Subcutaneous abdominal adipose tissue (tissue), 5 donors: Measurements from ENCODE around the gene ELL2.
A peak's percentile ranks its signal among the peaks of the same experiment; 100 is the strongest.

Experiments used
- H3K27ac ChIP-seq: one replicate; pipeline ENCODE4 v1.7.0; 2013; ENCODE audit warnings: low read depth, mild to moderate bottlenecking, inconsistent platforms, low read length, moderate library complexity
- H3K27me3 ChIP-seq, 5 donors: one replicate each; pipeline ENCODE4 v1.7.0; 2013; ENCODE audit warnings: low read length in 5 of 5, inconsistent platforms in 1 of 5; ENCODE audit not compliant: control insufficient read depth in 5 of 5, insufficient read depth in 4 of 5
- H3K36me3 ChIP-seq, 5 donors: one replicate each; pipeline ENCODE4 v1.7.0; 2013; ENCODE audit warnings: low read length in 5 of 5; ENCODE audit not compliant: control insufficient read depth in 5 of 5, insufficient read depth in 5 of 5
- H3K4me1 ChIP-seq, 5 donors: one replicate each; pipeline ENCODE4 v1.7.0; 2013; ENCODE audit warnings: low read length in 5 of 5, mild to moderate bottlenecking in 3 of 5, moderate library complexity in 1 of 5; ENCODE audit not compliant: control insufficient read depth in 5 of 5, insufficient read depth in 5 of 5
- H3K4me3 ChIP-seq, 5 donors: one replicate each; pipeline ENCODE4 v1.7.0; 2013; ENCODE audit warnings: low read length in 5 of 5, low read depth in 1 of 5
- H3K9ac ChIP-seq, 5 donors: one replicate each; pipeline ENCODE4 v1.7.0; 2013; ENCODE audit warnings: low read length in 5 of 5, mild to moderate bottlenecking in 4 of 5, moderate library complexity in 3 of 5
- H3K9me3 ChIP-seq, 5 donors: one replicate each; pipeline ENCODE4 v1.7.0; 2013; ENCODE audit warnings: low read length in 5 of 5; ENCODE audit not compliant: control insufficient read depth in 5 of 5
- donor health status: healthy.
- donor health status: healthy.
- donor health status: healthy.
- donor health status: healthy.
- donor health status: healthy.

The ELL2 gene

GRCh38 chr5:95866435-95867040 is 95.1 kb downstream of the ELL2 start:
- Histone ChIP-seq H3K27ac (peak overlapping the region; percentile 18), H3K4me3 (no peak overlapping the region), H3K4me1 (peaks cover 7 to 34% (median 28%) of the 10 kb centered on the region in 5 donors), H3K9me3 (no peaks in the 10 kb centered on the region), H3K9ac (no peak overlapping the region), H3K27me3 (no peaks in the 10 kb centered on the region), H3K36me3 (no peaks in the 10 kb centered on the region)

DNA sequence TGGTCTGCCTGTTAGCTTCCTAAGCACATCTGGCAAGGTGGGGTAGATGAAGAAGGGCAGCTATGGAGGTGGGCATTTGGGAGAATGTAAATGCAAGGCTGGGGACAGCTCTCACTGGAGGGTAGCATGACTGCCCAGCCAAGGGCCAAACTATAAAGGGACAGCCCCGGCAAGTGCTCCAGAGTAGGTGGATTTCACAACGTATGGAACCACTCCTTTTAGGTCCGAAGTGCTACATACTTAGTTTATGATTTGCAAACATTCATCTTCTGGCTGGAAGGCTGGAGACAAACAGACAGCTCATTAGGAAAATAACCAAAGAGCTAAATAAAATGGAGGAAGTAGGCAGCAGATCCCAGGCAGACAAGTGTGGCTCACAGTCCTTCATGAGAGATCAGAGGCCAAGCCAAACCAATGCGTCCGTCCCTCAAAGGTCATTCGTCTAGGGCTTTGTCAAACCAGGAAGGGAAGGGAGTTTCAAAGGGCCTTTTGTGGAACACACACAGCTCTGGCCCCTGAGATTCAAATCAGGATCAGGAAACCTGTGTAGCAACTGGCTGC is 96.6 kb downstream of the ELL2 start:
- no peaks in the 10 kb centered on the region for H3K9me3 ChIP-seq
- H3K36me3 ChIP-seq, result no peaks in the 10 kb centered on the region
- no peaks in the 10 kb centered on the region for H3K27me3 ChIP-seq
- peaks cover 13 to 41% (median 35%) of the 10 kb centered on the region in 5 donors for H3K4me1 ChIP-seq
- no peak overlapping the region for H3K4me3 ChIP-seq
- H3K27ac ChIP-seq, result no peak overlapping the region
- H3K9ac ChIP-seq, result no peak overlapping the region

DNA sequence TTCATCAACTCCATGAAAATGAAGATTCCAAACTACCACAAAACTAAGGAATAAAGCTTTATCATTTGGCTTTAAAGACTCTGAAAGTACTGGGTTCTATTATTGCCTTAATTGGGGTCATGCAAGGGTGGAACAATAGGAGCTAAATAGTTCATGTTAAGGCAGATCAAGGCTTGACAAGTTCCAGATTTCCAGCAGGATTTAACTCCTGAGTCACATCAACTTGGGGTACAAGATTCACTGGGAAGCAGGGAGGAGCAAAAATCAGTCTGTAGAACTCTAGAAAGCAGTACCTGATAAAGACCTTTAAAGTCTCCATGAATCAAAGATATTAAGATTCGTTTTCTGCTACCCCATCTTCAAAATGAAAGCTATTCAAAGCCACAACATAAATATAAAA is 97.2 kb downstream of the ELL2 start:
- H3K4me3 ChIP-seq, result no peak overlapping the region
- no peaks in the 10 kb centered on the region for H3K9me3 ChIP-seq

GRCh38 chr5:95863383-95863757 is 98.3 kb downstream of the ELL2 start:
- H3K9ac ChIP-seq, result peak overlapping the region in 4 of 5 donors; percentile 9 to 84 (median 62)
- no peaks in the 10 kb centered on the region for H3K9me3 ChIP-seq
- H3K36me3 ChIP-seq, result no peaks in the 10 kb centered on the region
- no peaks in the 10 kb centered on the region for H3K27me3 ChIP-seq
- H3K4me1 ChIP-seq, result peaks cover 23 to 57% (median 48%) of the 10 kb centered on the region in 5 donors
- peak overlapping the region; percentile 96 for H3K27ac ChIP-seq
- H3K4me3 ChIP-seq, result peak overlapping the region in 3 of 5 donors; percentile 3 to 50 (median 29)

More for the DNA sequence above, 97.2 kb downstream of the ELL2 start:
- H3K27ac ChIP-seq, result no peak overlapping the region
- H3K4me1 ChIP-seq, result peaks cover 13 to 47% (median 41%) of the 10 kb centered on the region in 5 donors
- no peaks in the 10 kb centered on the region for H3K27me3 ChIP-seq
- H3K9ac ChIP-seq, result no peak overlapping the region
- H3K36me3 ChIP-seq, result no peaks in the 10 kb centered on the region

- H3K27ac ChIP-seq, result peak overlapping the region; percentile 96
- no peaks in the 10 kb centered on the region for H3K27me3 ChIP-seq
- peak overlapping the region in 4 of 5 donors; percentile 9 to 84 (median 62) for H3K9ac ChIP-seq
- H3K4me1 ChIP-seq, result peaks cover 28 to 63% (median 48%) of the 10 kb centered on the region in 5 donors
- no peaks in the 10 kb centered on the region for H3K9me3 ChIP-seq
- H3K36me3 ChIP-seq, result no peaks in the 10 kb centered on the region
- H3K4me3 ChIP-seq, result peak overlapping the region in 2 of 5 donors; percentile 12 to 50
Measured at GRCh38 chr5:95862671-95863382, 98.8 kb downstream of the ELL2 start.

GRCh38 chr5:95861864-95862561 is 99.6 kb downstream of the ELL2 start:
- peak overlapping the region in 3 of 5 donors; percentile 13 to 84 (median 19) for H3K9ac ChIP-seq

DNA sequence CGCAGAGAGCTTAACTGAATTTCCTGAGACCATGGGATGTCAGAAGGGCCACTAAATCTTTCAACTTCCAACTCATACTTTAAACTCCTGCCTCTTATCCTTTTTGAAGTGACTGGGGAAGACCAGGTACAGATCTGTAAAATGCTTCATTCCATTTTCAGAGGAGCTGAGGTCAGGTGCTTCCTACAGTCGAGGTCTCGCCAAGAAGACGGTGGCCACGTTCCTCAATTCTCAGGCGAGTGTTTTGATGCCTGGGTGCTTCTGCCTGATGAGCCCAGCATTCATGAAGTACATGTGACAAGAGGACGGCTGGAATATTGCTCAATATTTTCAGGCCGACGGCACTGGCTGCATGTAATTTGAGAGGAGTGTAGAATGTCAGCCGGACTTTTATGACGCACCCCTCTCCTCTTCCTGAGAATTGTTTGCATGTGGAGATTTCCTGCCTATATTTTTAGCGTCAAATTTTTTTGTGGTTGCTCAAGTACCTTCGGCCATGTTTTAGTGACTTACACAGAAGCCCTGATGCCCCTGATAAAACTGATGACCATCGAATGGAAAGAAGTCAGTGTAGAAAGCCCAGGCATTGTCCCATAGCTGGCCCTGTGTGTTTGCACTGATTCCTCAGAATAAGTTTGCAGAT is 100.3 kb downstream of the ELL2 start:
- Histone ChIP-seq H3K4me1 (peaks cover 36 to 78% (median 56%) of the 10 kb centered on the region in 5 donors), H3K4me3 (peak overlapping the region in 1 of 5 donors; percentile 14)

More at GRCh38 chr5:95861864-95862561, 99.6 kb downstream of the ELL2 start:
- Histone ChIP-seq H3K27me3 (peaks cover 0 to 5% (median 0%) of the 10 kb centered on the region in 5 donors), H3K4me3 (peak overlapping the region in 1 of 5 donors; percentile 14), H3K36me3 (no peaks in the 10 kb centered on the region), H3K4me1 (peaks cover 36 to 71% (median 49%) of the 10 kb centered on the region in 5 donors), H3K27ac (peak overlapping the region; percentile 96), H3K9me3 (no peaks in the 10 kb centered on the region)

DNA sequence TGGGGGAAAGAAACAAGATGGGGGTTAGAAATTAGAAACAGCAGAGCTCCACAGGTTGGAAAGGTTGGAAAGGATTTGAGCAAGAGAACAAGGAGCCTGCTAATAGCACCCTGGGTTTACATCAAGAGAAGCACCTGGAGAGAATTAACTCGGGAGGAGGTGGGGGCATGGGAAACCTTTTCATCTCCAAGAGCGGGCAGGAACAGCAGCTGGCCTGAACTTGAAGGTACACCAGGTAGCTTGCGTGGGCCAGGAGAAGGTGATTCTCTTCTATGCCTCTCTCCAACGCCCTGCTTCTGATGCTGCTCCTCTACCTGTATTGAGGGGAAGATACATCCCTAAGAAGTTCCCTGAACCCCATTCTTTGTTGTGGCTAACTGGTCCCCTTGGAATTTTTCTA is 102.0 kb downstream of the ELL2 start:
- Histone ChIP-seq H3K27me3 (peaks cover 0 to 5% (median 0%) of the 10 kb centered on the region in 5 donors), H3K9ac (peak overlapping the region in 3 of 5 donors; percentile 41 to 78 (median 68)), H3K4me1 (peaks cover 36 to 79% (median 56%) of the 10 kb centered on the region in 5 donors), H3K4me3 (no peak overlapping the region), H3K36me3 (no peaks in the 10 kb centered on the region), H3K9me3 (no peaks in the 10 kb centered on the region), H3K27ac (peak overlapping the region; percentile 96)

More for the DNA sequence above, 100.3 kb downstream of the ELL2 start:
- Histone ChIP-seq H3K27me3 (peaks cover 0 to 5% (median 0%) of the 10 kb centered on the region in 5 donors), H3K9me3 (no peaks in the 10 kb centered on the region), H3K9ac (peak overlapping the region in 4 of 5 donors; percentile 13 to 84 (median 63)), H3K36me3 (no peaks in the 10 kb centered on the region), H3K27ac (peak overlapping the region; percentile 96)
